IPS-NIHi7 (cell line): ENCODE data around the gene SIL1.
"Not testable (repeated sequence)": the region's sequence is repeated elsewhere in the genome, so short reads cannot be mapped to it uniquely, and the experiment has no call there.

ENCODE experiments used
- DNase-seq: peaks from one replicate; pipeline ENCODE4 v3.0.0; 2012; ENCODE audit warnings: mixed read lengths; ENCODE audit errors: extremely low spot score

Gene SIL1

GRCh38 chr5:139177281-139177680, 20.9 kb downstream of the SIL1 start:
- not testable (repeated sequence) for DNase-seq

- not testable (repeated sequence) for DNase-seq
Observed at GRCh38 chr5:139174382-139174781, 23.8 kb downstream of the SIL1 start.

- no peak for DNase-seq
Observed at GRCh38 chr5:139171779-139172404, 26.3 kb downstream of the SIL1 start.

- DNase-seq, result no peak
Observed at GRCh38 chr5:139167952-139168720, 30.0 kb downstream of the SIL1 start.

- no peak for DNase-seq
Observed at GRCh38 chr5:139167533-139167932, 30.6 kb downstream of the SIL1 start.

GRCh38 chr5:139167063-139167462, 31.1 kb downstream of the SIL1 start:
- DNase-seq, result no peak

GRCh38 chr5:139164897-139165296, 33.3 kb downstream of the SIL1 start:
- not testable (repeated sequence) for DNase-seq

GRCh38 chr5:139164020-139164419, 34.1 kb downstream of the SIL1 start:
- DNase-seq, result no peak

GRCh38 chr5:139162448-139162847, 35.7 kb downstream of the SIL1 start:
- no peak for DNase-seq

GRCh38 chr5:139158791-139159190, 39.4 kb downstream of the SIL1 start:
- no peak for DNase-seq

GRCh38 chr5:139157556-139157955, 40.6 kb downstream of the SIL1 start:
- DNase-seq, result no peak

- no peak for DNase-seq
Observed at GRCh38 chr5:139156814-139157213, 41.4 kb downstream of the SIL1 start.

GRCh38 chr5:139155333-139155732, 42.8 kb downstream of the SIL1 start:
- DNase-seq, result no peak

- no peak for DNase-seq
Observed at GRCh38 chr5:139151902-139152301, 46.3 kb downstream of the SIL1 start.

- no peak for DNase-seq
Observed at GRCh38 chr5:139150367-139150999, 47.7 kb downstream of the SIL1 start.

- no peak for DNase-seq
Observed at GRCh38 chr5:139149477-139150199, 48.5 kb downstream of the SIL1 start.

GRCh38 chr5:139148986-139149385, 49.2 kb downstream of the SIL1 start:
- DNase-seq, result no peak

- DNase-seq, result no peak
Observed at GRCh38 chr5:139148306-139148705, 49.9 kb downstream of the SIL1 start.

- no peak for DNase-seq
Observed at GRCh38 chr5:139147483-139148087, 50.6 kb downstream of the SIL1 start.

- no peak for DNase-seq
Observed at GRCh38 chr5:139146809-139147482, 51.2 kb downstream of the SIL1 start.
